OCI-LY3 (cell line): ENCODE results near the gene TMEM255B.

Experiments
- H2AFZ ChIP-seq: fragments of 200-600, 300-600 bp; shearing (Covaris generic); 2 replicates; pipeline ENCODE4 v1.6.0; 2014; ENCODE audit warnings: antibody characterized with exemption, low read depth, low read length
- H3K27ac ChIP-seq: fragments of 200-600, 300-600 bp; sonication (generic); 2 replicates; pipeline ENCODE4 v1.5.1; 2014; ENCODE audit warnings: mild to moderate bottlenecking, low read length, moderate library complexity, mixed read lengths
- H3K27me3 ChIP-seq: fragments of 200-600, 300-600 bp; sonication (generic); 2 replicates; pipeline ENCODE4 v1.6.1; 2014; ENCODE audit warnings: low read depth, low read length, mixed read lengths
- H3K36me3 ChIP-seq: fragments of 200-600, 300-600 bp; sonication (generic); replicated peaks from 2 replicates; pipeline ENCODE3; 2014; ENCODE audit warnings: low read depth, low read length, mixed read lengths
- H3K4me1 ChIP-seq: fragments of 300-600, 200-600 bp; sonication (generic); 2 replicates; pipeline ENCODE4 v1.6.1; 2014; ENCODE audit warnings: low read length, mixed read lengths
- H3K4me2 ChIP-seq: fragments of 200-600, 300-600 bp; sonication (generic); 2 replicates; pipeline ENCODE4 v1.6.1; 2014; ENCODE audit warnings: low read length, mixed read lengths
- H3K4me3 ChIP-seq: fragments of 300-600, 200-600 bp; sonication (generic); 2 replicates; pipeline ENCODE4 v1.5.1; 2014; ENCODE audit warnings: antibody characterized with exemption, mild to moderate bottlenecking, low read length, moderate library complexity
- H3K79me2 ChIP-seq: fragments of 300-600, 200-600 bp; shearing (Covaris generic); 2 replicates; pipeline ENCODE4 v1.6.1; 2014; ENCODE audit warnings: mild to moderate bottlenecking, low read length, mixed read lengths
- H3K9ac ChIP-seq: fragments of 300-600, 200-600 bp; shearing (Covaris generic); 2 replicates; pipeline ENCODE4 v1.6.0; 2014; ENCODE audit warnings: mild to moderate bottlenecking, low read length, moderate library complexity
- H3K9me3 ChIP-seq: fragments of 200-600, 300-600 bp; shearing (Covaris generic); 2 replicates; pipeline ENCODE4 v1.6.1; 2014; ENCODE audit warnings: low read length, mixed read lengths; ENCODE audit not compliant: insufficient read depth
- H4K20me1 ChIP-seq: fragments of 200-600, 300-600 bp; sonication (generic); 2 replicates; pipeline ENCODE4 v1.6.1; 2016; ENCODE audit warnings: low read length, mixed read lengths; ENCODE audit not compliant: insufficient read depth
- EZH2phosphoT487 ChIP-seq: fragments of 200-600 bp; shearing (Covaris generic); IDR thresholded peaks from 2 replicates; pipeline ENCODE4 v1.6.1; 2018; ENCODE audit warnings: antibody characterized with exemption, mixed run types, low read depth
- TF ChIP-seq, protein P1 (sequence below): fragments of 200-600, 300-600 bp; sonication (generic); IDR thresholded peaks from 2 replicates; pipeline ENCODE4 v1.5.1; 2014; ENCODE audit warnings: antibody characterized with exemption, low read length, low read depth

TMEM255B gene

DNA sequence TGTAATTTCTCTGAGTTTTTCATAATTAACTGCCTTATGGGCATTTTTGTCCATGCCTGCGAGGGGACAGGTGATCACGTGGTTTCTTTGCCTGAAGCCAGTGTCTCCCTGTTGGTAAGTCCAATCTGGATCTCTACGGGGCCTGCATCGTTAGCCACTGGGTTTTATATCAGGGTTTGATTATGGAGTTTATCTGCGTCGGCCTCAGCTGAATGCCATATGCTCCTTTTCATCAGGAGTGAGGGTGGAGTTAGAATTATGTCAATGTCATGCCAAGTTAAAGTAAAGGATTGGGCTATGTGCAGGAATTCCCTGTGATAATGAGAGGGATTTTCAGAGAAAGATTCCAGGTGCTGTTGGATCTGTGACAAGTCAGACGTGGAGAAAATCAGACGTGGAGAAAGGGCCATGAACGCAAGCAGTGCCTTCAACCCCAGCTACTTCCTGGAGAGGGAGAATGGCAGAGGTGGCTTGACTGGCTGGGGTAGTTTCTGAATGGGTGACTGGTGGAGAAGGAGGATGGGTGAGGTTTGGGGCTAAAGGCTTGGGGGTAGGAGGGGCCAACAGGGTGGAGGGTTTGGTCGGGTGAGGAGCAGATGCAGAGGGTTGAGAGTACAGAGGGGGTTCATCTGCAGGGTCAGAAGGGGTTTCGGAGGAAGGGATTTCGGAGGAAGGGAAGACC is 24.3 kb downstream of the TMEM255B start:
- Histone ChIP-seq H4K20me1 (no peaks in the 10 kb centered on the region), H3K79me2 (no peaks in the 10 kb centered on the region), H3K36me3 (no peaks in the 10 kb centered on the region), H3K9ac (no peak overlapping the region), H3K27ac (no peak overlapping the region), H3K4me2 (no peak overlapping the region), H3K4me3 (no peak overlapping the region), H3K9me3 (no peaks in the 10 kb centered on the region; the same call in 1 of the 2 replicates), H2AFZ (no peak overlapping the region), H3K27me3 (peaks cover 46% of the 10 kb centered on the region), H3K4me1 (no peaks in the 10 kb centered on the region)
- TF ChIP-seq EZH2phosphoT487 = no peak

DNA sequence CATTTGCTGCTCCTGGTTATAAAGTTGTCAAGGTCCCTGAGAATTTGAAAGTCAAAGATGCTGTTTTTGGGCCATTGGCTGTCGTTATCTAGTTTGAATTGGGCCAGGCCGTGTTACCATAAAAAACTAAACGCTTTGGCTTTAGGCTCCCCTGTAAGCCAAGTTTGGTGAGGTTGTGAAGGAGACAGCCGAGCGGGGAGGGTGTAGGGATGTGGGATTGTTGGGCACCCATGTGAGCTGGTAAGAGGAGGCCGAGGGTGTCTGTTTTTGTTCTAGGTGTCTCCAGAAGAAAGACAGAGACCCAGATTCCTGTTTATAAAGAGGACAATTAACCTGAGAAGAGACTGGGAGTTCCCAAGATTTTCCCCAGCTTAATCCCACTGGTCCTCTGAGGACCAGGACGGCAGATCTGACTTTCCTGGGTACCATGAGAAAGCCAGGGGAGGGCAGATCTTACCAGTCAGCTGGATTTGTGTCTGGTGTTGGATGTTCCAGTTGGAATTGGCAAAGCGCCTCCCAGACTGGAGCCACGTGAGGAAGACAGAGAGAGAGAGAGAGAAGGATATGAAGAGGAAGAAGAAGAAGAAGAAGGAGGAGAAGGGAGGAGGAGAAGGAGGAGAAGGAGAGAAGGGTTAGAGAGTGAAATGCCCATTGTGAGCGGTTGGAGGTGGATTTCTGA is 25.1 kb downstream of the TMEM255B start:
- no peak overlapping the region for H2AFZ ChIP-seq
- no peaks in the 10 kb centered on the region; the same call in 1 of the 2 replicates for H3K9me3 ChIP-seq
- H3K79me2 ChIP-seq = no peaks in the 10 kb centered on the region
- no peaks in the 10 kb centered on the region for H3K36me3 ChIP-seq
- H3K9ac ChIP-seq = no peak overlapping the region
- H3K4me2 ChIP-seq = no peak overlapping the region
- H3K4me1 ChIP-seq = no peaks in the 10 kb centered on the region
- H3K27me3 ChIP-seq = peaks cover 40% of the 10 kb centered on the region
- no peak for TF ChIP-seq EZH2phosphoT487
- TF ChIP-seq, protein P1, sequence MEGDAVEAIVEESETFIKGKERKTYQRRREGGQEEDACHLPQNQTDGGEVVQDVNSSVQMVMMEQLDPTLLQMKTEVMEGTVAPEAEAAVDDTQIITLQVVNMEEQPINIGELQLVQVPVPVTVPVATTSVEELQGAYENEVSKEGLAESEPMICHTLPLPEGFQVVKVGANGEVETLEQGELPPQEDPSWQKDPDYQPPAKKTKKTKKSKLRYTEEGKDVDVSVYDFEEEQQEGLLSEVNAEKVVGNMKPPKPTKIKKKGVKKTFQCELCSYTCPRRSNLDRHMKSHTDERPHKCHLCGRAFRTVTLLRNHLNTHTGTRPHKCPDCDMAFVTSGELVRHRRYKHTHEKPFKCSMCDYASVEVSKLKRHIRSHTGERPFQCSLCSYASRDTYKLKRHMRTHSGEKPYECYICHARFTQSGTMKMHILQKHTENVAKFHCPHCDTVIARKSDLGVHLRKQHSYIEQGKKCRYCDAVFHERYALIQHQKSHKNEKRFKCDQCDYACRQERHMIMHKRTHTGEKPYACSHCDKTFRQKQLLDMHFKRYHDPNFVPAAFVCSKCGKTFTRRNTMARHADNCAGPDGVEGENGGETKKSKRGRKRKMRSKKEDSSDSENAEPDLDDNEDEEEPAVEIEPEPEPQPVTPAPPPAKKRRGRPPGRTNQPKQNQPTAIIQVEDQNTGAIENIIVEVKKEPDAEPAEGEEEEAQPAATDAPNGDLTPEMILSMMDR = no peak
- H4K20me1 ChIP-seq = no peaks in the 10 kb centered on the region
- H3K27ac ChIP-seq = no peak overlapping the region
- H3K4me3 ChIP-seq = no peak overlapping the region

DNA sequence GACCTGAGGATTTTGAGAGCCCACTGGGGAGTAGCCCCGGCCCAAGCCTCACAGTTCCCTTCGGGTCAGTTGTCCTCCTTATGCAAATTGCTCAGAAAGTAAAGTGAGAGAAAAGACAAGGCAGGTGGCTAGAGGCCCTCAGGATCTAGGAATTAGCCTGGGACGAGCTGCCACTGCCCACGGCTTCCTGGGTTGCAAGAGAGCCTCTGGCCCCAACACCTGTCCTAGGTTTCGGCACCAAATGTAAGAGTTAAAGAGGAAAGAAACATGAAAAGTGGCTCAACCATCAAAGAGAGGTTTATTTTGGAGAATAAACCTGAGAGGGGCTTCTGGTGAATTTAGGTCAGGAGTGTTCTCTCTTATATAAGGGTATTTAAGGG is 25.6 kb downstream of the TMEM255B start:
- no peaks in the 10 kb centered on the region for H3K79me2 ChIP-seq
- no peak overlapping the region for H3K4me2 ChIP-seq
- H3K36me3 ChIP-seq = no peaks in the 10 kb centered on the region
- no peaks in the 10 kb centered on the region; the same call in 1 of the 2 replicates for H3K9me3 ChIP-seq
- TF ChIP-seq EZH2phosphoT487 = no peak
- TF ChIP-seq, protein P1 = no peak
- H3K4me3 ChIP-seq = no peak overlapping the region
- H3K27ac ChIP-seq = no peak overlapping the region
- no peak overlapping the region for H2AFZ ChIP-seq
- H3K4me1 ChIP-seq = no peaks in the 10 kb centered on the region
- H3K9ac ChIP-seq = no peak overlapping the region
- H3K27me3 ChIP-seq = peaks cover 35% of the 10 kb centered on the region
- H4K20me1 ChIP-seq = no peaks in the 10 kb centered on the region

DNA sequence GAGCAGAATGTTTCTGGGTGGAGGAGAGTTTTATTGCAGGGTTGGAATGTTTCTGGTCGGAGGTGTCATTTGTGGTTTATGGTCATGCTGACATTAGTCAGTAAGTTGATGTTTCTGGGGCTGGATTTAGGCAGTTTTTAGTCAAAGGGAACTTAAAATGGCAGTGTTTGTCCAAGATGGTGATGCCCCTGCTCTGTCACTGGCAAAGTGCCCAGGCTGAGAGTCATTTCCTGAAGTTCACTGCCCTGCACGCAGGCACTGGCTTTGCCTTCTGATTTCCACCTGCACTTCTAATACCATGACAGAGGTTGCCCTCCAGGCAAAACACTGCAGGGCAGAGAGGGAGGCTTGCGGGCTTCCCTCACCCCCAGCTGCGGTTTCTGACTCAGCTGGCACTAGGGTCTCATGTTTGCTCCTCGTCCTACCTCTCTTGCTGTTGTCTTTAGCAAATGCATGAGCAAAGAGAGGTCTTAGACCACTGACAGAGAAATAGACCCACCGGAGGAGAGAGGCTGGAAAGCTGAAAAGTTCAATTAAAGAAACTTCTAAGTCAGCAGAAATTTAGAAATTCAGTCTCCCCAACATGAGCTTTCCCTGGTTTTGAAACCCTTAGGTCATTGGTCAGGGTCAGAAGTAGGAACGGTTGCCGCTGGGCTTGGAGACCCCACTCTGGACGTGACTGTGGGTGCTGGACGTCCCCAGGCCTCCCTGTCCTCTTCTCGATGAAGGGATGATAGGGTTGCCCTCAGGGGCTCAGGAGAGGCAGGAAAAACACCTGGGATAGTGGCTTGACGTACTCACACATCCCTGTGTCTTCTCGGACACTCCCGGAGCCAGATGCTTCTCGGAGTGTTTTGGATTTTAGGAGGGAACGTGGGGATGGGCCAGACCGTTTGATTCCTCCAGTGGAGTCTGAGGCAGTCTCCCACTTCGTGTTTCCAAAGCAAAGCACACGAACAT is 26.3 kb downstream of the TMEM255B start:
- H3K79me2 ChIP-seq = no peaks in the 10 kb centered on the region
- no peaks in the 10 kb centered on the region; the same call in 1 of the 2 replicates for H3K9me3 ChIP-seq
- H3K27ac ChIP-seq = no peak overlapping the region
- H3K4me2 ChIP-seq = no peak overlapping the region
- H3K36me3 ChIP-seq = no peaks in the 10 kb centered on the region
- H2AFZ ChIP-seq = no peak overlapping the region
- no peaks in the 10 kb centered on the region for H3K4me1 ChIP-seq
- TF ChIP-seq, protein P1 = no peak
- no peak for TF ChIP-seq EZH2phosphoT487
- no peak overlapping the region for H3K9ac ChIP-seq
- H4K20me1 ChIP-seq = no peaks in the 10 kb centered on the region
- no peak overlapping the region for H3K4me3 ChIP-seq
- peaks cover 30% of the 10 kb centered on the region for H3K27me3 ChIP-seq
